GM18526 (cell line): Measurements from ENCODE around the gene MAP4K2.

Source experiments
- POLR2A ChIP-seq: IDR thresholded peaks from 3 replicates; pipeline ENCODE4 v1.6.1; 2011; ENCODE audit not compliant: insufficient read length; ENCODE audit errors: extremely low read depth

Gene MAP4K2

DNA sequence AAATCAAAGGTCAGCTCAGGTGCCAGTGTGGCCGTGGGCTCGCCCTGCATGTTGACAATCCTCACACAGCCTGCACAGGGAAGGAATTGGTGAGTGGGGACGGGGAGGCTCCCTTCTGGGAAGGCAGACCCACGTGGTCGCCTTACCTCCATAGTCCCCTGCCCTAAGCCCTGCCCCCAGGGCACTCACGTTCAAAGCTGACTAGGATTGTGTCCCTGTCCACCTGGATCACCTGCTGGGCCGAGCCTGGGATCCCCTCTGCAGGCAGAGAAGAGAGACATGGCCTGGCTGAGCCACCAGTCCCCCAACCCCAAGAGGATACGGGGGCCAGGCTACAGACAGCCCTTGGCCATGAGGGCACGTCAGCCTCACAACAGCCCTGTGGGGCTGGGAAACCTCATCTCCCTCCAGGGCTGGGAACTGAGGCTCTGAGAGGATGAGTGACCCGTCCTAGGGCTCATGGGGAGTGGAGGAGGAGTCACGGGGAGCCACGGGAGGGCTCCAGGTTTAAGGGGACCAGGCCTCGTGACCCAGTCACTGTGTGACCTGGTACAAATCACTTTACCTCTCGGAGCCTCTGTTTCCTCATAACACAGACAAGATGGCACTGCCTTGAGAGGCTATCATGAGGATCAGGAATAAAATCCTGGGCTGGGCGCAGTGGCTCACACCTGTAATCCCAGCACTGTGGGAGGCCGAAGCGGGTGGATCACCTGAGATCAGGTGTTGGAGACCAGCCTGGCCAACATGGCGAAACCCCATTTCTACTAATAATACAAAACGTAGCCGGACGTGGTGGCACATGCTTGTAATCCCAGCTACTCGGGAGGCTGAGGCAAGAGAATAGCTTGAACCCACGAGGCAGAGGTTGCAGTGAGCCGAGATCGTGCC, 12.6 kb downstream of the MAP4K2 start:
- TF ChIP-seq POLR2A = no peak

DNA sequence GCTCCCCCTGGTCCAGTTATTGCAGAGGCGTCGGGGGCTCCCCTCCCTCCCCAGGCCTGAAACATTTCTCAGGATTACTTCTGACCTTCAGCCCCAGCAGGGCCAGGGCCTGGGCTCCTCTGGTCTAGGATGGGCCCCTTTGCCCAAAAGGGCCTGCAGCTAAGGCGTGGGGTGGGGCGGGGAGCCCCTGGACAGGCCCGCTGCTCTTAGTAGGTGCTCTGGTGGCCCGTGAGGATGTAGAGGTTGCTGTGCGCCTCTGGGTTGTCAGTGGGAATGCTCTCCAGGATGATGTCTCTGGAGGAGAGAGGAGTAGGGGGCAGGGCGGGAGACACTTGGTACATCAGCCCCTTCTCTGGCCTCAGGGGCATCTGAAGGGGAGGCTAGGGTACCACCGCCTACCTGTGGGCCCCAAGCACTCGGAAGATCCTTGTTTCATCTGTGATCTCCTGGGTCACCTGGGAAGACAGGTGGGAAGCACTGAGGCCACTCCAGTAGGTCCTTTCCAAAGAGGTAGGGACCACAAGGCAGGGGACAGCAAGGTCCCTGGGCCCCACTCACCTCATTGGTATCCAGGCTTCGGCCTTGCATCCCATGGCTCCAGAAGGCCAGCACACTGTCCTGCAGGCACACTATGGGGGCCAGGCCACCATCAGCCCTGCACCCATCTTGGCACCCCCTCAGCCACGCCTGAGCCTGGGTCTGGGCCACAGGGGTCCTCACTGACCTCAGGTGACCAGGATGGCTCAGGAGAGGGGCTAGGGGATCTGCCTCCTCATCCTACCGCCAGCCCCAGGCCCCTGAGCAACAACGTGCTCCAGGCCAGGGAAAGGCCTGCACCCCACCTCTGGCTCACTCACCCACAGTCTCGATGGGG, 13.4 kb downstream of the MAP4K2 start:
- no peak for TF ChIP-seq POLR2A

- TF ChIP-seq POLR2A = no peak
Measured at GRCh38 chr11:64788321-64789215, 14.4 kb downstream of the MAP4K2 start.

DNA sequence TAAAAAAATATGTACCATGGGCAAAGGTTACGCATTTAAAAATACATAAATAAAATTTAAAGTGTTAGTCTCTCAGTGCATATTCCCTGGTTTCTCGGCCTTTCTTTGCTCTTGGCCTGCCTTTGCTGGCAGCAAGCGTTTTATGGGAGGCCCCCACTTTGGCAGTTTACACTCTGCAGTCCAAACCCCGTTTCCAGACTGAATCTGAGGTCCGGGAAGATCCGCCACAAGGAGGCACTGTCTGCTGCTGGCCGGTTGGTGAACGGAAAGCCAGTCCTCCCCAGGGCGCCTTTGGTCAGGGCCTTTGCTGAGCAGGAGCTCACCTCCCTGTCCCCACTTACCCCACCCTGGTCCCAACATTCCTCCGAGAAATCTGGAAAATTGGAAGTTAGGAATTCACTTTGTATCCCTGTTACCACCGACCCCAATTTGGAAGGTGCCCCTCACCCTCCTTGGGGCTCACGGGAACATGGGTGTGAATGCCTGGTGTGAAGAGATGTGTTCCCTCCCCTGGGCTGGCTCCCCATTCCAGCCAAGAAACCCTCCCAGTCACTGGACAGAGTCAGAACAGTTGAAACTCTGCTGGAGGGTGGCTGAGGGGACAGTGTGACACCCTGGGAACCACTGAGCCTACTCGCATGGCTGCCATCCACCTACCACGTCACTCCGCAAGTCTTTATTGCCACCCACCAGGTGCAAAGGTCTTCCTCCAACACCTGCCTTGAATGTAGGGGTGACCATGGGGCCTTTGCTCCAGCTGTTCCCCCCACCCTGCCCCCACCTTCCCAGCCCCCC, 15.3 kb downstream of the MAP4K2 start:
- TF ChIP-seq POLR2A = no peak

DNA sequence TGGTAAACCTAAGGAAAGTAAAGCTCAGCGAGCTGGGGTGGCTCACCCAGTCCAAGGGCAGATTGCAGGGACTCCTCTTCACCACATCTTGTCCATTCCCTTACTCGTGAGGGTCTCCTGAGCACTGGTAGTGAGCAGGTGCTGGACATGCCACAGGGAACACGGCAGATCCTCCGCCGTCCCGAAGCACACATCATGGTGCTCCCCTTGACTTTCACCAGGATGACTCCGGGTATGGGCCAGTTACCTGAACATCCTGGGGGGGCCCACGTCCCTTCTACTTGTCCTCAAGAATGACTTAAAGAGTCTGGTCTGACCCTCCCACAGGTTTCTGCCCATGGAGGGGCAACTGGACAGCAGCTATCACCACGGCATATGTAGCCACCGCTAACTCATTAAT, 16.7 kb downstream of the MAP4K2 start:
- TF ChIP-seq POLR2A = no peak

- no peak for TF ChIP-seq POLR2A
Measured at GRCh38 chr11:64784813-64785581, 18.0 kb downstream of the MAP4K2 start.

DNA sequence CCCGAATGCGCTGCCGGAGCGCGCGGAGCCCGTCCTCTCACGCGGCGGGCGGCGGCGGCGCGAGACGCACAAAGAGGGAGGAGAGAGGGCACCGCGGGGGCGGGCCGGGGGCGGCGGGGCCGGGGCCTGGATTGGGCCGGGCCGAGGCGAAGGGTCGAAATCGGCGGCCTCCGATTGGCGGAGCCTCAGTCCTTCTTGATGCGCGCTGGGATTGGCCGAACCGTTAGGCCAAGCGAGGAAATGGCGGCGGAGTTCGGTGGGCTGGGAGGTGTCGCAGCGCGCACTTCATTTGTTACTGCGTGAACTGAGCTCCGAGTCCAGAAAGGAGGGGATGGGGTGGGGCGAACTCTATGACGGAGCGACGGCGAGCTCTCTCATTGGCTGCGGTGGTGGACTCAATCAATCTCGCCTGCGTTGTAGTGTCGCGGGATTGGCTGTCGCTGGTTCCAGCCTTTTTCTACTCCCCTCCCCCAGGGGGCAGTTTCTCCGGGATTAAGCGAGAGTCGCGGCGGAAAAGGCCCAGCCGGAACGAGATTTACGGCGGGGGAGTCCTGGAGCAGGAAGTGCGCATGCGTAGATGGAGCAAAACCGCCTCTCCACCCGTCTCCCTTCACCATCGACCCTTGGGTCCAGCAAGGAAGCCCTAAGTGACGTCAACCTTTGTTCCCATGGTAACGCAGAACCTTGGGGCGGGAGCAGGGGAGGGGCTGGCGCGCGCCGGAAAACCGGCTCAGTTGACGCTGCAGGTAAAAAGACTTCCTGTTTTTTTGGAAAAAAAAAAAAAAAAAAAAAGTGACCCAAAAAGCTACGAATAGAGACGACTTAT, 24.3 kb downstream of the MAP4K2 start, which contains the start of gene SF1:
SF1 (minus strand) TSS at position 70 of the 826 bp plus-strand sequence. CDS start 150 bp downstream, outside the sequence.
- peak; percentile 85 for TF ChIP-seq POLR2A

DNA sequence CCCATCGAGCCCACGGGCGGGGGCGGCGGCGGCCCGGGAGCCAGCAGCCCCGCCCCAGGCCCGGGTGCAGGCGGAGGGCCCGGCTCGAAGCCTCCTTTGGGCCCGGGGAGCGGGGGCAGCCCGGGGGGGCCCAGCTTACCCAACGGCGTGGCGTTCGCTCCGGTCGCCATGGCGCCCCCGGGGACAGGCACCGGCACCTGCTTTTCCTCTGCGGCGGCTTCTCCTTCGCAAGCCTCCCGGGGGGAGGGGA, 24.9 kb downstream of the MAP4K2 start:
- TF ChIP-seq POLR2A = no peak

- peak; percentile 22 for TF ChIP-seq POLR2A
Measured at GRCh38 chr11:64777449-64778222, 25.4 kb downstream of the MAP4K2 start.

- no peak for TF ChIP-seq POLR2A
Measured at GRCh38 chr11:64776875-64777274, 26.1 kb downstream of the MAP4K2 start.

DNA sequence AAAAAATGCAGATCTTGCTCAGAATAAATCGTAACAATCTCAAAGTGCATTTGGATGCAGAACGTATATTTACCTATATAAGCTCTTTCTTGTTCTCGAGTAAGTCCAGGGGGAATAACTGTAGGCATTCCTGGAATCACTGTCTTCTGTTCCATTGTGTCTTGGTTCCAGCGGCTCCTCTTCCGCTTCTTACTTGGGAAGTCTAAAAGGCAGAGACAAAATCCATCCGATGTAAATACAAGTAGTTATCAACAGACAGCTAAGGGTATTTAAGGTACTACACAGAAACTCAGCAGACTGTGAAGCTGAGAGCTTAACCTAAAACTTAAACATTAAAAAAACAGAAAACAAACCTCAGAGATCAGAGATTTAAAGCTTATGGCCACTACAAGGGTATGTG, 26.6 kb downstream of the MAP4K2 start:
- TF ChIP-seq POLR2A = no peak

- no peak for TF ChIP-seq POLR2A
Measured at GRCh38 chr11:64774144-64774543, 28.9 kb downstream of the MAP4K2 start.

DNA sequence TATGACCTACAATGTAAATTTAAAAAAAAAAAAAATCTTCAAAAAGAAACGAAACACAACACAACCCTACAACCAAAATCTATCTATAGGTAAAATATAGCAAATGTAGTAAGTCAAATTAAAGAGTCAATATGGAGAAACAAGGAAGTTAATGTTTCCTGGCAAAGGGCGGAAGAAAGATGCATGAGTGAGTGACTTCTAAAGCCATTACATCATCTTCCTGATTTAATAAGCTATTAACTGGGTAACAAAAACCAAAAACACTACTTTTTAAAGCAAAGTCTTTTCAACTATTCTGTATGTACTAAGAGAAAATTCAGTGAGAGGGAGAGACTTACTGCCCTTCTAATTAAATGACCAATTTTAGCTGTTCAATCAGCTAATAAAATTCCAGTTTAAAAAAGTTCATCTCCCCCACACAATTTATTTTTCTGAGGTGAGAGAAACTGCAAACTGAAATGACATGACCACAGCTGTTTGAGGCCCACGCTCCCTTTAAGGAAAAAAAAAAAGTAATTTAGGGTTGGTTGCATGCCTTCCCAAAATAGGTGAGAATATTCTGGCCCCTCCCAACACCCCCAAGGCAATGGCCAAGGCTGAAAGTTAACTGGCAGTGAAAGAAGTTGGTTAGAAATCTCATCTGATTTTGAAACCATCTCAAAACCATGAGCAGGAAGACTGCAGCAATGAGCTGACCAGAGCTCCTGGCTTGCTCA, 30.6 kb downstream of the MAP4K2 start:
- TF ChIP-seq POLR2A = no peak
